GM12865 (cell line): ENCODE results near the gene GDAP1L1.

ENCODE experiments used
- DNase-seq: peaks from one replicate; pipeline ENCODE4 v3.0.0; 2010; ENCODE audit warnings: low read depth
- H3K4me3 ChIP-seq: 2 replicates; pipeline ENCODE4 v1.5.1; 2011; ENCODE audit warnings: mild to moderate bottlenecking, low read depth, low read length, control low read depth
- TF ChIP-seq, protein P1 (sequence below): IDR thresholded peaks from 2 replicates; pipeline ENCODE4 v1.5.1; 2011; ENCODE audit warnings: low read length, control low read depth, low read depth, inconsistent platforms; ENCODE audit not compliant: insufficient read depth; ENCODE audit errors: missing control alignments

GDAP1L1 gene

DNA sequence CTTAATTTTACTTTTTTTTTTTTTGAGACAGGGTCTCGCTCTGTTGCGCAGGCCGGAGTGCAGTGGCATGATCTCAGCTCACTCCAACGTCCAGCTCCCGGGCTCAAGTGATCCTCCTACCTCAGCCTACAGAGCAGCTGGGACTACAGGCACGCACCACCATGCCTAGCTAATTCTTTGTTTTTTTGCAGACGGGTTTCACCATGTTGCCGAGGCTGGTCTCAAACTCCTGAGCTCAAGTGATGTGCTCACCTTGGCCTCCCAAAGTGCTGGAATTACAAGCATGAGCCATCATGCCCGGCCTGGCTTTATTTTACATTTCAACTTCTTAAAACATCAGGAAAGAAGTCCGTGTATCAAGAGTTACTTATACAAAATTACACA is 42.3 kb upstream of the GDAP1L1 start:
- TF ChIP-seq, protein P1, sequence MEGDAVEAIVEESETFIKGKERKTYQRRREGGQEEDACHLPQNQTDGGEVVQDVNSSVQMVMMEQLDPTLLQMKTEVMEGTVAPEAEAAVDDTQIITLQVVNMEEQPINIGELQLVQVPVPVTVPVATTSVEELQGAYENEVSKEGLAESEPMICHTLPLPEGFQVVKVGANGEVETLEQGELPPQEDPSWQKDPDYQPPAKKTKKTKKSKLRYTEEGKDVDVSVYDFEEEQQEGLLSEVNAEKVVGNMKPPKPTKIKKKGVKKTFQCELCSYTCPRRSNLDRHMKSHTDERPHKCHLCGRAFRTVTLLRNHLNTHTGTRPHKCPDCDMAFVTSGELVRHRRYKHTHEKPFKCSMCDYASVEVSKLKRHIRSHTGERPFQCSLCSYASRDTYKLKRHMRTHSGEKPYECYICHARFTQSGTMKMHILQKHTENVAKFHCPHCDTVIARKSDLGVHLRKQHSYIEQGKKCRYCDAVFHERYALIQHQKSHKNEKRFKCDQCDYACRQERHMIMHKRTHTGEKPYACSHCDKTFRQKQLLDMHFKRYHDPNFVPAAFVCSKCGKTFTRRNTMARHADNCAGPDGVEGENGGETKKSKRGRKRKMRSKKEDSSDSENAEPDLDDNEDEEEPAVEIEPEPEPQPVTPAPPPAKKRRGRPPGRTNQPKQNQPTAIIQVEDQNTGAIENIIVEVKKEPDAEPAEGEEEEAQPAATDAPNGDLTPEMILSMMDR: no peak
- DNase-seq: no peak
- H3K4me3 ChIP-seq: no peak overlapping the region

DNA sequence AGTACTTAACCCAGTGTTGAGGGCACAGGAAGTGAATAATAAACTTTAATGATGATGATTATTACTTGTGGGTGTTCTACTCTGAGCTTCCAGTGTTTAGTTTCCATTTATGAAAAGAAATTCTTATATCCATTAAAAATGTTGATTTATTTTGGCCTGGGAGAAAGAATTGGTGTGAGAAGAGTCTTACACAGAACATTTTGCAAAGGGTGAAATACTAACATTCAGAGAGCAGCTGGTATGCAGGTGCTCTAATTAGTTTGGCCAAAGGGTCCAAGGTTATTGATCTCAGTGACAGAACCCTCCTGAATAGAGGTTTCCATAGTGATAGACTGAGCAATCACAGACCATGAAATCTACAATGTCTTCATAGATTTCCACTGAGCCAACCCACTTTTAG is 41.0 kb upstream of the GDAP1L1 start:
- no peak overlapping the region for H3K4me3 ChIP-seq
- no peak for DNase-seq
- TF ChIP-seq, protein P1: no peak

DNA sequence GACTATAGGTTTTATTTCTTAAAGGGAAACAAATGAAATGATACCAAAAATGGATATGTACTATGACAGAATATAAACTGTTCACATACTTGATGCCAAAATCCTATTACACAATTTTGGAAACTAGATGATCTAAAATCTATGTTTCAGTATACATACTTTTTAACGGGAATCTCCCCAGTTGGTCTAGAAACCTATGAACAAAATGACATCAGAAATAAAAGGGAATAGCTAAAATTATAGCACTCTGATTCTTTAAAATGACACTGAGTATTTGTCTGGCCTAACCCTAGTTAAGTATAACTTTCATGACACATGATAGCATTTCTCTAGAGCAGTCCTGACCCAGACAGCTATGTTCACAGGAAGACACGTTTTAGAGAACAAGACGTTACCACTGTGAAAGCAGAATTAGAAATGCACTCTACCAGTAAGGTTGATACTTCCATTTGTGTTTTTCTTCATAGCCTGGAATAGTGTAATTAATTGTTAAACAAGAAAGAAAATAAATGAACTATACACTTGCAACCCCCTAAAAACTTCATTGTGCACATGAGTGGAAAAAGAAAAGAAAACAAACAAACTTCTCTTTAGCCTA is 39.9 kb upstream of the GDAP1L1 start:
- TF ChIP-seq, protein P1: no peak
- DNase-seq: peak; percentile 20

DNA sequence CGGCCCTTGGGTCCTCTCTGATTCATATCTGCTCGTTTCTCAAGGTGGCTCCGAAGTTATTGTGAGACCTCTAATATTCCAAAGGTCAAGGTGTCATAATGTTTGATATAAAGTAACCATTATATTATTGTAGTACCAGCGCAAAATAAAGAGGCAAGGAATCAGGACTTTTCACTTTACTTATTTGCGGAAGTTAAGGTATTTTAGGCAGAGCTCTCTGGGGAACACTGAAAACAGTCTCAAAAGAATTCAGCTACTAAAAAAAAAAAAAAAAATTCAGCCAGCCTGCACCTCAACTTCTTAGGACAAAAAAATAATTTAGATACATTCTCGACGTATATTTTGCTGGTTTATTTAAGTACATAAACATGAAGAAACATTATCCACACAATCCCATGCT is 38.9 kb upstream of the GDAP1L1 start:
- no peak for DNase-seq
- peak overlapping the region; percentile 73 for H3K4me3 ChIP-seq
- TF ChIP-seq, protein P1: no peak

More for the DNA sequence above, 39.9 kb upstream of the GDAP1L1 start:
- no peak overlapping the region for H3K4me3 ChIP-seq

DNA sequence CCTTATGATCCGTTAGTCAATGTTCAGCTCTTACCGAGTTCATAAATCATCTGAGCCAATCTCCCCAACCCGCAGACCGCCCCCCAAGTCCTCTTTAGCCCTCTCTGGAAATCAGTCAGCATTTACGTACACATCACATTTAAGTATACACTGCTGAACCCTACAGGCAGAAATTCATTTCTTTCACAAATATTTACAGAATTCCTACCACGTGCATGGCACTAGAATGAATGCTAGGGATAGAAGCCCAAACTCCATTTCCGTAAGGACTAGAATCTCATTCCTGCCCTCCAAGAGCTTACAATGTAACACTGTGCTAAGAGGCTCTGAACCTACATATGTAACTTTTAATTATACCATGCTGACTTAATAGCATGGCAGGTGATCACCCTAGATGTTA is 38.3 kb upstream of the GDAP1L1 start:
- peak overlapping the region; percentile 73 for H3K4me3 ChIP-seq
- TF ChIP-seq, protein P1: no peak
- peak; percentile 38 for DNase-seq

DNA sequence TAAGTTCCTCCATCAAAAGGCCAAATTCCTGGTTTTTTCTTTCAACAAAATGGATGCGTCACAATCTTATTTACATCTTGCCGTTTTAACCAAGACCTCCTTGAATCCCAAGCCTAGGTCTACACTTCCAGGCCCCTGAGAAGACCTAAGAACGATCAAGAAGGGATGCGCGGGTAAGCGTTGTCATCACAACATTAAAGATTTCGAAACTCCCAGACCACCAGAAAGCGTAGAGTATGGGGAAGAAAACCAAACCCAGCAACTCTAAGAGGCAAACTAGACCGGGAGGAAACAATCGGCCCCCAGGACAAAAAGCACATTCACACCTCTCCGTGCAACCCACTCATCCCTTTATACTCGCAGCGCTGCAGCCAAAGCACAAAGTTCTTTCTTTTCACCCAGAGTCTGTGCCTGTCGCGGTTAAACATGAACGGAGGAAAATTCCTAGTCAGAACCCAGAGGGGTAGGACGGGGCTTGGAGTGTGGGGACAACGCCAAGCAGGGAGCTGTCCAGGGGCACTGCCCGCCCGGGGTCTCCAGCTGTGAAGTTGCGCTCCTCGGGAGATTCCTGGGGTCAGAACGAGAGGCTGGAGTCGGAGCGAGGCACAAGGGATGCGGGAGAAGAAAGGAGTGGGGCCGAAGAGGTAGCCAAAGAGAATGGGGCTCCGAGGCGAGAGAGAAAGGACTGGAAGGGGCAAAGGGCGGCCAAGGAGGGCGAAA is 37.3 kb upstream of the GDAP1L1 start:
- TF ChIP-seq, protein P1: no peak
- peak overlapping the region; percentile 73 for H3K4me3 ChIP-seq
- DNase-seq: peak; percentile 17
